WERI-Rb-1 (cell line): ENCODE measurements around the gene GLI2.

Source experiments
- DNase-seq: peaks from one replicate; pipeline ENCODE4 v3.0.0-alpha.2; 2020
- H3K27ac ChIP-seq: fragments of 250-450 bp; sonication (Bioruptor Pico); 2 replicates; pipeline ENCODE4 v1.5.1; 2020; ENCODE audit warnings: mild to moderate bottlenecking, moderate library complexity
- H3K27me3 ChIP-seq: fragments of 250-450 bp; sonication (Bioruptor Pico); 2 replicates; pipeline ENCODE4 v1.5.1; 2021; ENCODE audit warnings: mild to moderate bottlenecking, low read depth, moderate library complexity; ENCODE audit not compliant: insufficient read depth, severe bottlenecking
- H3K36me3 ChIP-seq: fragments of 250-450 bp; sonication (Bioruptor Pico); 2 replicates; pipeline ENCODE4 v1.5.1; 2020; ENCODE audit warnings: mild to moderate bottlenecking, moderate library complexity
- H3K4me3 ChIP-seq: 2 replicates; pipeline ENCODE4 v1.5.1; 2011; ENCODE audit warnings: low read depth, mild to moderate bottlenecking, control low read depth, low read length
- H3K9me3 ChIP-seq: fragments of 250-450 bp; sonication (Bioruptor Pico); 2 replicates; pipeline ENCODE4 v1.5.1; 2021; ENCODE audit warnings: mild to moderate bottlenecking, moderate library complexity; ENCODE audit not compliant: severe bottlenecking
- TF ChIP-seq, protein P1 (sequence below): IDR thresholded peaks from 2 replicates; pipeline ENCODE4 v1.5.1; 2011; ENCODE audit warnings: low read depth, mild to moderate bottlenecking, control low read depth, inconsistent platforms, low read length

Gene GLI2

GRCh38 chr2:120731175-120731574 is 4.5 kb upstream of the GLI2 start:
- Histone ChIP-seq H3K27ac (no peak overlapping the region), H3K36me3 (no peaks in the 10 kb centered on the region), H3K4me3 (no peak overlapping the region), H3K9me3 (no peaks in the 10 kb centered on the region), H3K27me3 (peaks cover 24% of the 10 kb centered on the region)
- no peak for DNase-seq
- TF ChIP-seq, protein P1, sequence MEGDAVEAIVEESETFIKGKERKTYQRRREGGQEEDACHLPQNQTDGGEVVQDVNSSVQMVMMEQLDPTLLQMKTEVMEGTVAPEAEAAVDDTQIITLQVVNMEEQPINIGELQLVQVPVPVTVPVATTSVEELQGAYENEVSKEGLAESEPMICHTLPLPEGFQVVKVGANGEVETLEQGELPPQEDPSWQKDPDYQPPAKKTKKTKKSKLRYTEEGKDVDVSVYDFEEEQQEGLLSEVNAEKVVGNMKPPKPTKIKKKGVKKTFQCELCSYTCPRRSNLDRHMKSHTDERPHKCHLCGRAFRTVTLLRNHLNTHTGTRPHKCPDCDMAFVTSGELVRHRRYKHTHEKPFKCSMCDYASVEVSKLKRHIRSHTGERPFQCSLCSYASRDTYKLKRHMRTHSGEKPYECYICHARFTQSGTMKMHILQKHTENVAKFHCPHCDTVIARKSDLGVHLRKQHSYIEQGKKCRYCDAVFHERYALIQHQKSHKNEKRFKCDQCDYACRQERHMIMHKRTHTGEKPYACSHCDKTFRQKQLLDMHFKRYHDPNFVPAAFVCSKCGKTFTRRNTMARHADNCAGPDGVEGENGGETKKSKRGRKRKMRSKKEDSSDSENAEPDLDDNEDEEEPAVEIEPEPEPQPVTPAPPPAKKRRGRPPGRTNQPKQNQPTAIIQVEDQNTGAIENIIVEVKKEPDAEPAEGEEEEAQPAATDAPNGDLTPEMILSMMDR = no peak

DNA sequence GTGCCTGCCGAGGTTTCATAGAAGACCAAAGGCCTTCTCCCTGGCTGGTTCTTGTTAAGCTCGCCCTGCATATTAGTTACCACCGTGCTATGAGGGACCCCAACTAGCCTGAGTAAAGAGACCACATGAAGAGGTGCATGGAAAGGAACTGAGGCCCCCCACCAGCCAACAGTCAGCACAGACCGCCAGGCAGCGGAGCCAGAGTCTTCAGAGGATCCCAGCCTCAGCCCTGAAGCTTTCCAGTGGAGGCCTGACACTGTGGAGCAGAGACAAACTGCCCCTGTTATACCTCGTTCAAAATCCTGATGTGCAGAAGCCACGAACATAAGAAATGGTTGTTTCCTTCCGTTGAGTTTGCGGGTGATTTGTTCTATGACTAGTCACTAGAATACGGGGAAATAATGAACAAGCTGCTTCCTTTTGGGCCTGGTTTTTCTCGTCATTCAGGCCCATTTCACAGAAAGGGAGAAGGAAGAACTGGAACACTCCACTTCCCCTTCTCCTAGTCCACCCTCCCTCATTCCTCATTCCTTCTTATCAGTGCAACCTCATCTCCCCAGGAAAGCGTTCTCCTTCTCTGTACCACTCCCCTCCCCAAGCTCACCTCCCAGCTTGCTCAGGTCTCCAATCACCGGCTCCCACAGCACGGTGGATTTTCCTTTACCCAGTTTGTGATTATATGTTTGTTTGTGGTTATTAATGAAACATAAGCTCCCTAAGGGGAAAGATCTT is 3.0 kb upstream of the GLI2 start:
- TF ChIP-seq, protein P1 = no peak
- H3K27ac ChIP-seq = no peak overlapping the region
- no peak for DNase-seq
- H3K4me3 ChIP-seq = no peak overlapping the region
- H3K36me3 ChIP-seq = no peaks in the 10 kb centered on the region
- H3K27me3 ChIP-seq = peaks cover 39% of the 10 kb centered on the region
- H3K9me3 ChIP-seq = no peaks in the 10 kb centered on the region

- Histone ChIP-seq H3K36me3 (no peaks in the 10 kb centered on the region), H3K27ac (no peak overlapping the region), H3K27me3 (peaks cover 46% of the 10 kb centered on the region), H3K4me3 (no peak overlapping the region), H3K9me3 (no peaks in the 10 kb centered on the region)
- no peak for DNase-seq
- TF ChIP-seq, protein P1 = no peak
These were observed 2.3 kb upstream of the GLI2 start for GRCh38 chr2:120733238-120733932.

DNA sequence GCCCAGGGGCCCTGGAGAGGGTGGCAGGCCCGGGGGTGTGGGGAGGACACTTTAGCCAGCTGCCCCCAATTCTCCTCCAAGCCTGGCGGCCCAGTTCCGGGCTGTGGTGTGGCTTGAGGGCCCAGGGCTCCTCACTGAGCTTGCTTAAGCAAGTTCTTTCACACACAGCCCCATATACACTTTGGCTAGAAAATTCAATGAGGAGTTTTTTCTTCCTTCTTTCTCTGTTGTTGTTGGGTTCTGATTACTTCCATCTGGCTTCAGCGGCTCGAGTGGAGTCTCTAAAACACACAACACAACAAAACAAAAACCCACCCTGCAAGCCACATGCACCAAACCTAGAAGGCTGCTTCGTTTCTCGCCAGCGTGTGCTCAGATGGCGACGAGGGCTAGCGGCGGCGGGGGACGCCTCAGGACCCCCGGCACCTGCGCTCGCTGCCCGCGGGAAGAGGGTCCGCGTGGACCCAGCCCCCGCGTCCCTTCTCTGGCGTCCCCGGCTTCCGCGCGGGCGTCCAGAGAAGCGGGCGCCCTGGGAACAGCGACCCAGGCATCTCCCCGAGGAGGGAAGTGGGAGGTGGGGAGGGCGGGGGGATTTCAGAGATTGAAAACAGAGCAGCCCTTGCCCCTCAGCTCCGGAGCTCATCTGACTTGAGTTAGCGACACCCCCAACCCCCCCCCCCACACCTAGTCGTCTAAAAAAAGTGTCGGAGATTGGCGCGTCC is 577 bp upstream of the GLI2 start:
- H3K27ac ChIP-seq = no peak overlapping the region
- H3K9me3 ChIP-seq = no peaks in the 10 kb centered on the region
- H3K36me3 ChIP-seq = no peaks in the 10 kb centered on the region
- H3K27me3 ChIP-seq = peaks cover 63% of the 10 kb centered on the region
- H3K4me3 ChIP-seq = peak overlapping the region; percentile 35
- TF ChIP-seq, protein P1 = no peak
- DNase-seq = no peak

DNA sequence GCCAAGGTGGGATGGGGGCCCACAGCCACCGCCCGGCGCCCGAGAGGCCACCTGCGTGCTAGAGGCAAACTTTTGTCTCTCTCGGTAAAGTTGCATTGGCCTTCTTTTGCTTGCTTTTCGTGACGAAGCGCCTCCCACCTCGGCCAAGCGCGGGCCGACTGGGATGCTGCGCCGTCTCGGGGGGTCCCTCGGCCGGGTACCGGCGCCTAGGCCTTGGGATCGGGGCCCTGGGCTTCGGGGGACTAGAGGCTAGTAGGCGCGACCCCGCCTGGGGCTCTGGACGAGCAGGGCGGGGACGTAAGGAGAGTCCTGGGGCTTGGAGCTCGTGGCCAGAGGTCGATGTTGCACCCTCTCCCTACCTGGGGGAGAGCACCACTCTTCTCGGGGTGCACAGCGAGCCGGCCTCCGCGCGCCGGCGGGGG is 545 bp downstream of the GLI2 start:
- Histone ChIP-seq H3K36me3 (no peaks in the 10 kb centered on the region), H3K27ac (no peak overlapping the region), H3K4me3 (peak overlapping the region; percentile 42), H3K9me3 (no peaks in the 10 kb centered on the region), H3K27me3 (peaks cover 73% of the 10 kb centered on the region)
- no peak for DNase-seq
- TF ChIP-seq, protein P1 = no peak
